Ovary (tissue), 3 donors: ENCODE data around the gene CDC42SE2.

Source experiments
- CTCF ChIP-seq, 3 donors: fragments of 450-650 bp in 2 of 3; fragments of 200-600 bp in 1 of 3; IDR thresholded peaks; one replicate each; pipeline versions ENCODE4 v1.5.1 to v1.8.0; 2016 to 2022; ENCODE audit warnings: antibody characterized with exemption in 3 of 3, mild to moderate bottlenecking in 1 of 3
- EP300 ChIP-seq: sonication (generic); formaldehyde crosslinking; IDR thresholded peaks from one replicate; pipeline ENCODE4 v1.6.1; 2017; ENCODE audit warnings: antibody characterized with exemption
- POLR2A ChIP-seq: fragments of 450-650 bp; IDR thresholded peaks from one replicate; pipeline ENCODE4 v1.6.1; 2017; ENCODE audit warnings: antibody characterized with exemption, mild to moderate bottlenecking, moderate library complexity
- donor health status: DM: no; HTN: no; CAD: no.

- TF ChIP-seq CTCF (IDR thresholded peaks at IDR 0.05) (no peak), EP300 (no peak), POLR2A (no peak)
These were observed 60.5 kb downstream of the CDC42SE2 start for GRCh38 chr5:131324303-131324702.
